ENCODE results near the gene CACNA1D.
A peak's percentile ranks its signal among the peaks of the same experiment; 100 is the strongest.

The CACNA1D gene

GRCh38 chr3:53795789-53796560 is 301.6 kb downstream of the CACNA1D start:
- peak; percentile 30 for DNase-seq

DNA sequence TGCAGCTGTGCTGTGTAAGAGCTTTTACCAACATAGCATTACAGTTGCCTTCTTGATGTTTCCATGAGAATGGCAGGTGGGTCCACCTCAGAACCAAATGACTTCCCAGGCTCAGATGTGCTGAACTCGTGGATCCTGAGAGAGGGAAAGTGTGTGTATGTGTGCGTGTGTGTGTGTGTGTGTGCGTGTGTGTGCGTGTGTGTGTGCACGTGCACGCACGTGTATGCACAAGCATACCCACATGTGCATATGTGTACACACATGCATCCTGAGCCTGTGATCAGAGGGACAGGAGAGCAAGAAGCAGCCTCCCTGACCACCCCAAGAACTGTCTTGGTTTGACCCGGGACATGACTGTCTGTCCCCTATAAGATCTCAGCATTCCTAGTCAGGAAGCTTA is 303.7 kb downstream of the CACNA1D start:
- no peak for DNase-seq

- DNase-seq: no peak
Observed at GRCh38 chr3:53799338-53799865, 305.0 kb downstream of the CACNA1D start.

DNA sequence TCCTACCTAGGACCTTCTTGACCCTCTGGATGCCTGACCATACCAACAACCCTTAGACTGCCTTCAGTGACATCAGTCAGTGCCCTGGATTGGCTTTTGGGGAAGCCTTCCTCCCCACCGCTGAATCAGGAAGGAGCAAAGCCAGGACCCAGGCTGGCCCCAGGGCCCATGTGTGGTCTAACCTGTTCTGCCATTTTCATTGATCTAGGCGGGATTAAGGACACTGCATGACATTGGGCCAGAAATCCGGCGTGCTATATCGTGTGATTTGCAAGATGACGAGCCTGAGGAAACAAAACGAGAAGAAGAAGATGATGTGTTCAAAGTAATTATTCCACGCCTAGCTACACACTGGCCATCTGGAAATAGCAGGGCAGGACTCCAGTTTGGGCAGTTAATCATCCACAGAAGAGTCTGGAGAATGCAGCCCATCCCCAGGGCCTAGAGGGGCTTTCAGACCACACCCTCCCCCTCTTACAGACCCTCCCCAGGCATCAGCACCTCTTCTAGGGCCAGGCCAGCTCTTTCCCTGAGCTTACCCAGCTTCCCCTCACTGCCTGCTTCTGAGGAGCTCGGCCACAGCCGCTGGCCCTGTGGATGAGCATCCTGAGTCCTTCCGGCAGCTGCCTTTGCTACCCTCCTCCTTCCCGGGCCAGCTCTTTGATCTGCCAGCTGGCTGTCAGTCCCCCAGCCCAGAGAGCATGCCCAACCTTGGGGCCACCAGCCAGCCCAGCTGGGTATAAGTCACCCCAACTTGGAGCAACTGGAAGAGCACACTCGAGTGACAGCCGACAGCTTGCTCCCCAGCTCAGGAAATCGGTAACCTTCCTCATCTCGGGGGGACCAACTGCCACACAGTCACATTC is 305.9 kb downstream of the CACNA1D start:
- no peak for DNase-seq

DNA sequence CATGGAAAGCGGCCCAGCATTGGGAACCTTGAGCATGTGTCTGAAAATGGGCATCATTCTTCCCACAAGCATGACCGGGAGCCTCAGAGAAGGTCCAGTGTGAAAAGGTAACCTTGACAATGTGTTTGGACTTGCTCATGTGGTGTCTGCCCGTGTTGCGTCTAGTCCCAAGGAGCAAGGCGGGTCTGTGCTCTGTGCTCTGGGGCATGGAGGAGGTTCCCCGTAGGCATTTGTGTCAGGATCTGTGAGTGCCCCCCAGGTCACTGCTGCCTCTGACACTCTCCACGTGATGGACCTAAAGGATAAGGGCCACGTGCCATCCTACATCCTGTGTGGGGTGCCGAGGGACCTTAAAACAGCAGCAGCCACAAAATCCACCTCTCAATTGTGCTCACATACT is 306.9 kb downstream of the CACNA1D start:
- DNase-seq: no peak

DNA sequence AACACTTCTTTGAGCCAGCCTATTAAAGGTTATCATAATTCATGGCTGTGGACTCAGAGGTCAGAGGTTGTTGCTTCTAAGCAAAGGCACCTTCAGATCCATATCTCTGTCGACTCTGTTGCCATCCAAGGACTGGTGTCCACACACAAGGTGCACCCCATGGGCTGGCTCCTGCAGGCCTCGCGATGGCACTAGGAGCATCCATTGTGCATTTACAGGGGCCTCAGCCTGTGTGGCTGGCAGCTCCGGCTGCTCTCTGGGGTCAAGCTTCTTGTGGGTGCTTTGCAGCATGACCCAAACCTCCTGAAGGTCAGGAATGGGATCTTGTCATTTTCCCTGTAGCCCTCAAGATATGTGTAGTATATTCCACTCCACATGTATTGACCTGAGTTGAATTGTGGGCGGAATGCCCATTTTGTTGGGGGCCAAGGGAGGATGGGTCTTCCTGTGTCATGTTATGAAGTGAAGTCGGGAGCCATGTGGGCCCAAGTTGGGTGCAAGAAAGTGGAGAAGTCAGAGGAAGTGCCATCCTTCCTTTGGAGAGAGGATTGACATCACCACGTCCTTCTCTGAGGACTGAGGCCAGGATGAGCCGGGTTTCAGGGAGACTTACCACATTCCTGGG is 308.0 kb downstream of the CACNA1D start:
- DNase-seq: no peak

GRCh38 chr3:53803124-53803815 is 308.9 kb downstream of the CACNA1D start:
- no peak for DNase-seq

DNA sequence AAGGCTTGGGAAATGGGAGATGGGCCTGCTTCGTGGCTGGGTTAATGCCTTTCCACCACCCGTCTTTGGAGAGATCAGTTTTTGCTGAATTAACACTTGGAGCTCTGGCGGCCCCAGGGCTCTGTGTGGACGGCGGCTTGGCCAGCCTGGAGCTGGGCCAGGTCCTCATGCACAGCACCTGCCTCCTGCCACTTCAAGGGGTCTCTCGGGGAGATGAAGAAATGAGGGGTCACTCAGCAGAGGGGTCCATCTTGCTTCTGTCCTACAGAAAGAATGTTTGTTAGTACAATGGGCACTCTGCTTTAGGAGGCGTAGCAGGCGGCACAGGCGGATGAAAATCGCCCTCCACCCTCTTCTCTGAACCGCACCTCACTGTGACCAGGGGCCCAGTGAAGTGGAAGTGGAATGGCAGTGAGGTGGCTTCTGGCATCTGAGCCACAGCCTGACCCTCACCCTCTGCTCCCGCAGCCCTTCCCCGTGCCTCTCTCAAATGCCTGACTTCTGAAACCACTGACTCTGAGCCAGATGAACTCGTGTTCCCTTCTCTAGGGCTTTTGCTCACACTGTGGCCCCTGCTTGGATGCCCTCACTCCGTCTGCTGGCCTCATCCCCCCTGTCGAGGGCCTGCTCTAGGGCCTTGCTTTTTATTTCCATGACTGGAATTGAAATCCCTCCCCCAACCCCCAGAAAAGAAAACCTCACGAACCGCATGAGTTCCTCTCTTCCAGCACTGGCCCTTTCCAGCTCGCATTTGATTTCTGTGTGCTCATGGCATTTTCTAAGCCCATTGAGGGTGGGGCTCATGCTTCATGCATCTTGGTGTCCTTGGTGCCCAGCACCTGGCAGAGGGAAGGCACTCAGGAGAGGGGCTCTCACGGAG is 309.6 kb downstream of the CACNA1D start:
- DNase-seq: no peak

- DNase-seq: no peak
Observed at GRCh38 chr3:53804697-53805462, 310.5 kb downstream of the CACNA1D start.

GRCh38 chr3:53805463-53806159 is 311.2 kb downstream of the CACNA1D start:
- no peak for DNase-seq

DNA sequence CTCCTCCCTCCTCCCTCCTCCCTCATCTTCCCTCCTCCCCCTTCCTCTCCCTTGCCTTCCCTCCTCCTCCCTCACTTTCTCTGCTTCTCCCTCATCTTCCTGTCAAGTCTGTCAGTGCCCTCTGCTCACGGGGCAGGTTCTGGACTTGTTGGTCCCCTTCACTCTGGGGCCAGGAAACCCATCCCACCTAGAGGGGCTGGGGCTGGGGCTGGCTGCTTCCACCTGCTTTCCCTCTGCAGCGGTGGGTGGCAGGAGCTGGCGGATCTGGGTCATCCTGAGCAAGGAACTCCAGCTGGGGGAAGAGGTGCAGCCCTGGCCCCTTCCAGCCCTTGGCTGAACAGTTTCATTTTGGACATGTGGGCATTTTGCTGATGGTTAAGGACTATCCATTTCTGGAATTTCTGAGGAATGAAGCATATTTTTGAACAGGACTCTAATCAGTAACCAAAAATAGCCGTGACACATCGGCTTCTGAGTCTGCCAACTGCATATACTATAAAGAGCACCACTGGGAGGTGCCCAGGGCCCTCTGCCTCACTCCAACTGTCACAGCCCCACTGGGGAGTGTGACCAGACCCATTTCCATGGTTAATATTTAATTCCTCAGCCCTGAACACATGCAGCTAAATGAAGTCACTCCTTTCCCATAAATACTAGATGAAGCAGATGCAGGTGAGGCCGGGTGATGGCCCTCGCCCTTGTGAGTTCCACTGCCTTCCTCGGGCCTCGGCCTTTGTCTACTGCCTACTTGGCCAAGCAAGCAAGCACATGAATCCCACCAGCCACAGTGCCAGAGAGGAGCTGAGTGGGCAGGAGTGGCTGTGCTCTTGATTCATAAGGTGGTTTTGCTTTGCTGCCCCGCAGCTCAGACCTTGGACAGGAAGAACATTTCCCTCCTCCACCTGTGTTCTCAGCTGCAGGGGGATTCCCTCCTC is 312.0 kb downstream of the CACNA1D start:
- DNase-seq: no peak

DNA sequence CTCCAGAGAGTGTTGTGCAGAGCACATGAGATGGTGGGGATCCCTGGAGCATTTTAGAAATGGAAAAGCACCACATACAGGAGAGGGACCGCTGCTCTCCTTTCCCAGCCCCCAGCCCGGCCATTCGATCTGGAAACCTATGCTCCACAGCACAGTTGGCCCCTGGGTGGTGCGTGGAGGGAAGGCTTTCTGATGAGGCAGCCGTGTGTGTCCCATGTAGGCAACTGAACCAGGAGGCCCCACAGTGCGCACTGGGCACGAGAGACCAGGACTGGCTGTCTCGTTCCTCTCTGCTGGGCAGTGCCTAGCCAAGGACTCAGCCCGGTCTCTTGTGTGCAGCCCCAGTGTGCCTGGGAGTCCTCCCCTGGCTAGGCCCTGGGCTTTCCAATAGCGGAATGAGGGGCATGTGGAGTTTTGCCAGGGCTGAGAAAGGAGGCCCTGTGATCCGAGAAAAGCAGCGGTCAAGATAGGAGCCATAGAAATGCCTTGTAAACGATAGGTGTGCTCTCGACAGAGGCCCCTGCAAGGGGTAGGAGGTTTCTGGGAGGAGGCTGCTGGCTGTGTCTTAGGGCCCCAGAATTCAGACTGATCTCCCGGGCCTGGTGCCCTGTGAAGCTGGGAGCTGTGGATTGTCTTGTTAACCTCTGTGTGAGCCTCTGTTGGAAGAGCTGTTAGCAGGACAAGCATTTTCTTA is 312.9 kb downstream of the CACNA1D start:
- DNase-seq: no peak

DNA sequence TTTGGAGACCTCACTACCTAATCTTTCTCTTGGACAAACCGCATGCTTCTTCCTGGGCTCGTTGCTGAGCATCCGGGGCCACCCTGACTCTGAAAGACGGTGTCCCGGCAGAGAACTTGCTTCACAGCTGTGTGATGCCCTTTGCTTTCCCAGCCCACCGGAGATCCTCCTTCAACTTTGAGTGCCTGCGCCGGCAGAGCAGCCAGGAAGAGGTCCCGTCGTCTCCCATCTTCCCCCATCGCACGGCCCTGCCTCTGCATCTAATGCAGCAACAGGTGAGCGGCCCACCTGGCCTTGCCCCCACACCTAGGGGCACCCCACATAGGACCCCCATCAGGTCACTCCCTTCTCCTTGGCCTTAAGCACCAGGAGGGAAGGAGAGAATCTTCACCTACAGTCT is 314.1 kb downstream of the CACNA1D start:
- no peak for DNase-seq

DNA sequence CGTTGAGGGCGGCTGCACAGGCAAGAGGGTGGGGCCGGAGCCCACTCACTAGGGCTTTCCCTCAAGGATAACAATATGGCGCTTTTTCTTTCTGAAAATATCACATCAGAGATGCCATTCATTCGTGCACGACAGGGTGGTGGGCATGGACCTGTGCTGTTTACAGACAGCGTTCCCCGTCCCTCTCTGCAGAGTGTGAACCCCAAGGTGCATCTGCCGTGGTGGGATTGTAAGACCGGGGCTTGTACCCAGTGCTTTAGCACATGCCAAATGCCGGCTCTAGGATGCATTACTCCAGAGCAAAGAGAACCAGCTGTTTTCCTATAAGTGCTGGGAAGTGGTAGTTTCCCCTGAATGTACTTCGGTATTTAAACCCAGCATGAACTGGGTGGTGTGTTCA is 314.9 kb downstream of the CACNA1D start:
- no peak for DNase-seq

- no peak for DNase-seq
Observed at GRCh38 chr3:53809764-53810400, 315.5 kb downstream of the CACNA1D start.

GRCh38 chr3:53811143-53811927 is 316.9 kb downstream of the CACNA1D start:
- no peak for DNase-seq

GRCh38 chr3:53812434-53812833 is 318.0 kb downstream of the CACNA1D start:
- DNase-seq: no peak

All from OCI-M1 (cell line).